ENCODE measurements around the gene KRT16.
"Not testable (repeated sequence)": the region's sequence is repeated elsewhere in the genome, so short reads cannot be mapped to it uniquely, and the experiment has no call there.

KRT16 gene

DNA sequence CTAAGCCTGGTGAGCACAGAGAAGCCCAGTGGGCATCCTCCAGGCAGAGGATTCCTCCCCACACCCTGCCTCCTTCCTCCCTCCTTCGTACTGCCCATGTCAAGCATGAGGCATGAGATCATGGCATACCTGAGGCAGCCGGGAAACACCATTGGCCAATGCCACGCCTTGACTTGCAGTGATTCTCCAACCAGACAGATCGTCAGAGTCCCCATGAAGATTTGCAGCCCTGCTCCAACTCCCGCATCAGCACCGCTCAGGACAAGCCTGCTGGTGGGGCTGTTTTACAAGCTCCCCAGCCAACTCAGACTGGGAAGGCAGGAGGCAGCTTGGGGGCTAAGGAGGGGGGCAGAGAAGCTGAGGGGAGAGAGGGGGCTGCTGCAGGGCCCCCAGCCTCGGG lies 2.9 kb upstream of the KRT16 start:
- DNase-seq (ENCODE audit: low read depth in 2 of 2, low spot score in 1 of 2), result no peak

DNA sequence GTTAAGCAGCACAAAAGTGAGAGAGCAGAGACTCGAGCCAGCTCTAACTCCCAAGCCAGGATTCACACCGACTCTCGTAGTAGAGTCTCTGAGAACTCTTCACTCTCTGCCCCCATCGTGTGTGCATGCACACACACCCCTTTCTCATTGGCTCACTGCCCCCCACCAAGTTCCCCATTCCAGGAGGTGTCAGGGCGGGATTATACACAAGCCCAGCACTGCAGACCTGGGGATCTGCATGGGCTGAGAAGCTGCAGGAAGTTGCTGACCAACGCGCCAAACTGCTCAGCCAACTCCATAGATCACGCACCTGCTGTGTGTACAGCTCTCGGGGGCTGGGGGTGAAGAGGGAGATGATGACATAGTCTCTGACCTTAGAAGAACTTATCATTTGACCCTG lies 2.2 kb upstream of the KRT16 start:
- DNase-seq (ENCODE audit: low read depth in 2 of 2, low spot score in 1 of 2), result not testable (repeated sequence)

GRCh38 chr17:41614098-41614497 lies 1.5 kb upstream of the KRT16 start:
- no peak for DNase-seq (ENCODE audit: low read depth in 2 of 2, low spot score in 1 of 2)

- DNase-seq (ENCODE audit: low read depth in 2 of 2, low spot score in 1 of 2), result no peak
These were observed 913 bp upstream of the KRT16 start for GRCh38 chr17:41613277-41614082.

- no peak for DNase-seq (ENCODE audit: low read depth in 2 of 2, low spot score in 1 of 2)
These were observed 1.5 kb downstream of the KRT16 start for GRCh38 chr17:41610965-41611640.

- DNase-seq (ENCODE audit: low read depth in 2 of 2, low spot score in 1 of 2), result not testable (repeated sequence)
These were observed 2.5 kb downstream of the KRT16 start for GRCh38 chr17:41610061-41610517.

DNA sequence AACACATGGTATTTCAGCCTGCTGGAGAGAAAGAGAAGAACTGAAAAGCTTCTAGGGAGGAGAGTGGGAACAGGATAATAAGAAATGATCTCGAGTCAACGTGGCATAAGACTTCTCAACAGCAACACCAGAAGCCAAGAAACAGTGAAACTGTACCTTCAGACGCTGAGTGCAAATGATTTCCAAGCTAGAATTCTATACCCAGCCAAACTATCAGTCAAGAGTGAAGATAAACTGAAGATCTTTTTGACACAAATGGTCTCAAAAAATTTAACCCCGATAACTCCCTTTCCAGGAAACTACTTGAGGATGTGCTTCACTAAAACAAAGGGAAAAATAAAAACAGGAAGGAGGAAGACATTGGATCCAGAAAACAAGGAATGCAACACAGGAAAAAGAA lies 5.6 kb downstream of the KRT16 start:
- not testable (repeated sequence) for DNase-seq (ENCODE audit: low read depth in 2 of 2, low spot score in 1 of 2)

- DNase-seq (ENCODE audit: low read depth in 2 of 2, low spot score in 1 of 2), result no peak
These were observed 10.0 kb downstream of the KRT16 start for GRCh38 chr17:41602524-41602923.

- no peak for DNase-seq (ENCODE audit: low read depth in 2 of 2, low spot score in 1 of 2)
These were observed 12.2 kb downstream of the KRT16 start for GRCh38 chr17:41600318-41600717.

DNA sequence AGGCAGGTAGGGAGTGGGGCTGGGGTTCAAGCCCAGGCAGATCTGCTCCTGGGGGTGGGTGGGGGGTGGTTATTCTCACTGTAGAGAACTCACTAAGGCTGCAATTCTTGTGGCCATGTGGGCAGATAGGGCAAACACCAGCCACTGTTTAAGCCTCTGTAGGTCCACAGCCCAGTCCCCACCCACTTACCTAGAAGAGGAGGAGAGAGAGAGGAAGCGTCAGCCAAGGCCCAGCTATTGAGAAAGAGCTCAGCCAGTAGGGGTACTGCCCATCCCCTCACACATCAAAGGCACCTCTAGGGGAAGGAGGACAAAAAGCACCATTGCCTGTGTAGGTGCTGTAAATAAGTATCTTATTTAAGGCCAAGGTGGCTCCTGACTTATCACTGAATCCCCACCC lies 12.9 kb downstream of the KRT16 start:
- no peak for DNase-seq (ENCODE audit: low read depth in 2 of 2, low spot score in 1 of 2)

DNA sequence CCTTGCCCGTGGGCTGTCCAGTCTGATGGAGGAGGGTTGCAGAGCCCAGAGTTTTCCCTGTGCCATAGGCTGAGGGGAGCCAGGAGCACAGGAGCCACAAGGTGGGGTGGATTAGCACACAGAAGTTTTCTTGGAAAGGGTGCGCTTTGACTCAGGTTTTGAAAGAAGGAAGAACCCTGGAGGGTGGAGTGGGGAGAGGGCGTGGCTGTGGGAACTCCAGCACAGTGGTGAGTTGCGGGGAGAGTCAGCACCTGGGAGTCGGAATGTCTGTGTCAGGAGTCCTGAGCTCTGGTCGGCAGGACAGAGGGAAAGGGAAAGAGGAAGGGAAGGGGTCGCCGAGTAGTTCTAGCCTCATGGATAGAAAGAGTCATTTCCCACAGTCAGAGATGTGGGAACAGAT lies 17.0 kb downstream of the KRT16 start:
- no peak for DNase-seq (ENCODE audit: low read depth in 2 of 2, low spot score in 1 of 2)

DNA sequence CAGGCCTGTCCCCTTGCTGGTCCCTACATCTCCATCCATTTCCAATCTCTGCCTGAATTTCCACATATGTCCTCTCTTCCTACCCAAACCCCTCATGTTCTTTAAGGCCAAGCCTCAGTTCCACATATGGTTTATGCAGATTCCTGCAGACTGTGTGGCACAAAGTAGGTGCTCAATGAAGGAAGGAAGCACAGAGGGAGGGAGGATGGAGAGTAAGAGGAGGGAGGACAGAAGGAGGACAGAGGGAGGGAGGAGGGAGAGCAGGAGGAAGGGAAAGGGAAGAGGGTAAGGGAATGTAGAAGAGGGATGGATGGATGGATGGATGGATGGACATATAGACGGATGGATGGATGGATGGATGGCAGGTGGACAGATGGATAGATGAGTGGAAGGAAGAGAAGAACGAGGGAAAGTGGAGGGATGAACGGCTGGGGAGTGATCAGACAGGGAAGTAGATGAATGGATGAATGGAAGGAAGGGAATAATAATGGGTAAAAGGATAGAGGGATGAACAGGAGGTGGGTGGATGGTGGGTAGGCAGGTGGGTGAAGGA lies 18.1 kb downstream of the KRT16 start:
- no peak for DNase-seq (ENCODE audit: low read depth in 2 of 2, low spot score in 1 of 2)

GRCh38 chr17:41593306-41593981 lies 19.1 kb downstream of the KRT16 start:
- no peak for DNase-seq (ENCODE audit: low read depth in 2 of 2, low spot score in 1 of 2)

DNA sequence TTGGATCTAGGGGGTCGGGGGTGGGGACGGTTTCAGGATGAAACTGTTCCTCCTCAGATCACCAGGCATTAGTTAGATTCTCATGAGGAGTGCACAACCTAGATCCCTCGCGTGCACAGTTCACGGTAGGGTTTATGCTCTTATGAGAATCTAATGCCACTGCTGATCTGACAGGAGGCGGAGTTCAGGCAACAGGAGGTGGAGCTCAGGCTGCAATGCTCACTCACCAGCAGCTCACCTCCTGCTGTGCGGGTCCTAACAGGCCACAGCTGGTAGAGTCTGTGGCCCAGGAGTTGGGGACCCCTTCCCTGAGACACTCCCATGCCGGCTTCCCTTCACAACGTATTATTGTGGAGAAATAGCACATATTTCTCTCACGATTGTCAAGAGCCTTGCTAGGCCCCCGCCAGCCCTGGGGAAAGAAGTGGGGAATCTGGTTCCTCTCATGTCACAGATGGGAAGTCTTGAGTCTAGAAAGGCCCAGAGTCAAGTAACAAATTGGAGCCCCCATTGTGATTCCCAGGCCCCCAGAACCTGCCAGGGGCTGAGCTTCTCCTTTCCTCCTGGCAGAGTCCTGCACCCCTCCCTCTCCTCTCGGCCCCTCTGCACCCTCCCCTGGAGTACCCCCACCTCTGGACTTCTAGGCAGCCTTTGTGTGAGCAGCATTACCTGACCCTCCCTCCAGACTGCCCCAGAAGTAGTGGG lies 19.8 kb downstream of the KRT16 start:
- DNase-seq (ENCODE audit: low read depth in 2 of 2, low spot score in 1 of 2), result no peak

- DNase-seq (ENCODE audit: low read depth in 2 of 2, low spot score in 1 of 2), result no peak
These were observed 23.3 kb downstream of the KRT16 start for GRCh38 chr17:41589301-41589700.

GRCh38 chr17:41588126-41588810 lies 24.3 kb downstream of the KRT16 start:
- no peak for DNase-seq (ENCODE audit: low read depth in 2 of 2, low spot score in 1 of 2)

DNA sequence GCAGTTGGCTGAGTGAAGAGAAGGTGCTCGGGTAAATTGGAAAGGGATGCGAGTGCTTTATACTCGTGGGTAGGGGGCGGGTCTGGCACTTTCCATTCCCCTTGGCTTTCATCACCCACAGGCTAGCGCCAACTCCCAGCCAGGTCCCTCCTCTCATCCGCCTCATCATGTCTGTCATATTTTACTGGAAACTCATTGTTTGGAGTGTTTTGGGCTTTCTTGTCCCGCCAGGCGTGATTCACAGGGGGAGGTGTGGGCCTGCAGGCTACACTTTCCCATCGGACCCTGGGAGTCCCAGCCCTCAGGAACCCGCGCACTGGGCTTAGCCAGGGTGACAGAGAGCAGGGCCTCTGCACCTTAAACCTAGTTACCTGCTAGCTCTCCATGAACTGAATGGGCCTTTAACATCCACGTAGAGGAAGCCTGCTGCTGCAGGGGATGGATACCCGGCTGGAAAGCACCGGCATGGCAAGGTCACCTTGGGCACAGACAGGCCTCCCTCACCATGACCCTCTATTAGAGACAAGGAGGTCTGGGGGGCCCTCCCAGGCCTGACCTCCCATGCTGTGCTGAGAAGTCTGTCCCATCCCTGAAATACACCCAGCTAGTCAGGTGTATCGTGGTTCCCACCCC lies 25.6 kb downstream of the KRT16 start, which contains the start of gene KRT14:
Gene KRT14, minus strand, starts transcription at position 33 of the 633 bp plus-strand sequence. CDS start 61 bp downstream, outside the sequence.
- no peak for DNase-seq (ENCODE audit: low read depth in 2 of 2, low spot score in 1 of 2)

GRCh38 chr17:41585301-41586056 lies 27.1 kb downstream of the KRT16 start:
- no peak for DNase-seq (ENCODE audit: low read depth in 2 of 2, low spot score in 1 of 2)

- not testable (repeated sequence) for DNase-seq (ENCODE audit: low read depth in 2 of 2, low spot score in 1 of 2)
These were observed 28.1 kb downstream of the KRT16 start for GRCh38 chr17:41584331-41584927.

Data from stimulated activated CD8-positive, alpha-beta memory T cell treated with anti-CD3 and anti-CD28 coated beads, Interleukin-4, amount 100 ng/mL, for 4 hours (primary cell).